ENCODE data around the gene MS4A7.

GRCh38 chr11:60422609-60423008 lies 44.3 kb downstream of the MS4A7 start:
- TF ChIP-seq CTCF (IDR thresholded peaks at IDR 0.05; ENCODE audit: insufficient read depth, low read length, poor library complexity, severe bottlenecking): no peak
- no peak for TF ChIP-seq EZH2phosphoT487 (conservative IDR thresholded peaks at IDR 0.05; ENCODE audit: low read length)

Measured in SU-DHL-6 (cell line).